H1 (cell line): ENCODE measurements around the gene SENP7. TPM values are rescaled to one million over a fixed set of nuclear protein-coding genes. Genes with fewer than 3 reads are reported as not detected.

ENCODE experiments used
- CTCF ChIA-PET: fragments of 300-600 bp; sonication (Branson Sonifier 250); formaldehyde crosslinking; loops from one replicate; lab custom pipeline; 2021; ENCODE audit not compliant: partially characterized antibody; lab: Charles Lee
- POLR2A ChIA-PET: fragments of 300-600 bp; sonication (Branson Sonifier 250); formaldehyde crosslinking; loops from one replicate; lab custom pipeline; 2021; ENCODE audit warnings: inconsistent platforms; ENCODE audit not compliant: partially characterized antibody; lab: Charles Lee
- DNase-seq, 2 experiments: peaks; one replicate each; pipeline versions ENCODE4 v3.0.0 to v3.0.0-alpha.2; 2010 to 2022; ENCODE audit warnings: low spot score in 2 of 2, low read depth in 1 of 2, mixed read lengths in 1 of 2
- FAIRE-seq: peaks from 2 replicates; lab custom pipeline; 2011; peaks lifted over from hg19 to GRCh38; lab: Jason Lieb, UNC
- H2AFZ ChIP-seq: 2 replicates; pipeline ENCODE4 v1.8.1; 2012; ENCODE audit warnings: low read length, inconsistent platforms
- H2AK5ac ChIP-seq: 2 replicates; pipeline ENCODE4 v1.6.1; 2013; ENCODE audit warnings: low read depth, low read length
- H2BK120ac ChIP-seq: replicated peaks from 2 replicates; pipeline ENCODE3; 2013; ENCODE audit warnings: low read depth, low read length, inconsistent platforms
- H2BK12ac ChIP-seq: 2 replicates; pipeline ENCODE4 v1.6.1; 2013; ENCODE audit warnings: low read depth, low read length
- H2BK15ac ChIP-seq: 2 replicates; pipeline ENCODE4 v1.6.1; 2013; ENCODE audit warnings: low read length
- H2BK20ac ChIP-seq: 2 replicates; pipeline ENCODE4 v1.6.1; 2013; ENCODE audit warnings: low read length
- H2BK5ac ChIP-seq: 2 replicates; pipeline ENCODE4 v1.6.1; 2013; ENCODE audit warnings: low read depth, low read length
- H3K14ac ChIP-seq: 2 replicates; pipeline ENCODE4 v1.6.1; 2013; ENCODE audit warnings: inconsistent platforms; ENCODE audit not compliant: insufficient read length
- H3K18ac ChIP-seq: 2 replicates; pipeline ENCODE4 v1.6.1; 2013; ENCODE audit warnings: low read length; ENCODE audit errors: extremely low read depth
- H3K23ac ChIP-seq: 2 replicates; pipeline ENCODE4 v1.6.1; 2013; ENCODE audit warnings: inconsistent platforms; ENCODE audit not compliant: insufficient read length
- H3K23me2 ChIP-seq: 2 replicates; pipeline ENCODE4 v1.6.1; 2013; ENCODE audit warnings: low read depth, low read length
- H3K27ac ChIP-seq: 2 replicates; pipeline ENCODE4 v1.6.1; 2011; ENCODE audit warnings: low read depth, low read length, inconsistent platforms
- H3K27me3 ChIP-seq, 4 experiments: replicated peaks in 1 of 4; 1 replicate in 1 of 4; 2 replicates in 3 of 4; pipeline versions ENCODE4 v1.6.1 to v1.8.1; 2011 to 2013; ENCODE audit warnings: low read length in 3 of 4, mild to moderate bottlenecking in 3 of 4, inconsistent platforms in 2 of 4, mixed read lengths in 2 of 4, moderate library complexity in 1 of 4; ENCODE audit not compliant: control insufficient read depth in 3 of 4, insufficient read depth in 3 of 4; ENCODE audit errors: extremely low read depth in 1 of 4
- H3K36me3 ChIP-seq, 4 experiments: 2 replicates each; pipeline versions ENCODE4 v1.6.1 to v1.8.1; 2011 to 2013; ENCODE audit warnings: mild to moderate bottlenecking in 4 of 4, low read length in 3 of 4, moderate library complexity in 2 of 4, control low read depth in 1 of 4, inconsistent platforms in 1 of 4; ENCODE audit not compliant: insufficient read depth in 4 of 4, control insufficient read depth in 2 of 4
- H3K4ac ChIP-seq: replicated peaks from 2 replicates; pipeline ENCODE3; 2013; ENCODE audit warnings: low read length, low read depth, mixed read lengths, inconsistent platforms; ENCODE audit not compliant: insufficient read length
- H3K4me1 ChIP-seq, 4 experiments: replicated peaks in 1 of 4; 1 replicate in 1 of 4; 2 replicates in 3 of 4; pipeline versions ENCODE4 v1.6.1 to v1.8.1; 2011 to 2013; ENCODE audit warnings: low read length in 3 of 4, inconsistent platforms in 2 of 4, mixed read lengths in 1 of 4; ENCODE audit not compliant: insufficient read depth in 4 of 4, control insufficient read depth in 3 of 4
- H3K4me2 ChIP-seq, 2 experiments: 2 replicates each; pipeline versions ENCODE4 v1.6.1 to v1.8.1; 2011 to 2013; ENCODE audit warnings: low read depth in 2 of 2, low read length in 2 of 2, control low read depth in 1 of 2, inconsistent platforms in 1 of 2, mild to moderate bottlenecking in 1 of 2; ENCODE audit not compliant: insufficient read depth in 1 of 2
- H3K4me3 ChIP-seq, 4 experiments: fragments of 200-600, 300-600 bp in 1 of 4; sonication (generic), shearing (Covaris generic), sonication (Bioruptor Twin) in 1 of 4; 2 replicates each; pipeline versions ENCODE4 v1.5.1 to v1.8.1; 2011 to 2016; ENCODE audit warnings: low read length in 4 of 4, low read depth in 3 of 4, control low read depth in 2 of 4, inconsistent platforms in 2 of 4, mild to moderate bottlenecking in 2 of 4, mixed read lengths in 1 of 4, moderate library complexity in 1 of 4; ENCODE audit not compliant: insufficient read depth in 2 of 4; ENCODE audit errors: extremely low read depth in 1 of 4
- H3K56ac ChIP-seq: replicated peaks from 2 replicates; pipeline ENCODE3; 2013; ENCODE audit warnings: low read depth, mild to moderate bottlenecking, mixed read lengths, low read length, inconsistent platforms; ENCODE audit not compliant: insufficient read length
- H3K79me1 ChIP-seq: 2 replicates; pipeline ENCODE4 v1.6.1; 2013; ENCODE audit warnings: low read depth, low read length, control low read depth
- H3K79me2 ChIP-seq, 2 experiments: 2 replicates each; pipeline versions ENCODE4 v1.6.1 to v1.8.1; 2012 to 2013; ENCODE audit warnings: low read length in 2 of 2, mild to moderate bottlenecking in 2 of 2, inconsistent platforms in 1 of 2; ENCODE audit not compliant: insufficient read depth in 2 of 2, control insufficient read depth in 1 of 2
- H3K9ac ChIP-seq, 4 experiments: replicated peaks in 1 of 4; 1 replicate in 1 of 4; 2 replicates in 3 of 4; pipeline versions ENCODE4 v1.6.1 to v1.8.1; 2011 to 2013; ENCODE audit warnings: low read depth in 3 of 4, low read length in 3 of 4, control low read depth in 2 of 4, mild to moderate bottlenecking in 2 of 4, moderate library complexity in 2 of 4, inconsistent platforms in 1 of 4; ENCODE audit errors: extremely low read depth in 1 of 4
- H3K9me3 ChIP-seq, 2 experiments: 2 replicates each; pipeline versions ENCODE4 v1.6.1 to v1.8.1; 2012 to 2013; ENCODE audit warnings: mild to moderate bottlenecking in 2 of 2, moderate library complexity in 2 of 2, control low read depth in 1 of 2, inconsistent platforms in 1 of 2, low read depth in 1 of 2, low read length in 1 of 2, mixed read lengths in 1 of 2; ENCODE audit not compliant: insufficient read depth in 2 of 2
- H4K20me1 ChIP-seq, 2 experiments: replicated peaks in 1 of 2; 2 replicates each; pipeline versions ENCODE3 to v1.8.1; 2011 to 2013; ENCODE audit warnings: inconsistent platforms in 2 of 2, low read length in 2 of 2, mild to moderate bottlenecking in 1 of 2; ENCODE audit not compliant: insufficient read depth in 2 of 2, control insufficient read depth in 1 of 2
- H4K5ac ChIP-seq: 2 replicates; pipeline ENCODE4 v1.6.1; 2013; ENCODE audit warnings: low read length, low read depth, mixed read lengths, inconsistent platforms; ENCODE audit not compliant: insufficient read length
- H4K8ac ChIP-seq: 2 replicates; pipeline ENCODE4 v1.8.0; 2013; ENCODE audit warnings: mild to moderate bottlenecking, moderate library complexity, low read length, inconsistent platforms; ENCODE audit not compliant: insufficient read depth; ENCODE audit errors: extremely low read depth
- H4K91ac ChIP-seq: replicated peaks from 2 replicates; pipeline ENCODE3; 2013; ENCODE audit warnings: low read length, mixed read lengths, inconsistent platforms; ENCODE audit not compliant: insufficient read length
- ATF3 ChIP-seq: IDR thresholded peaks from 2 replicates; pipeline ENCODE4 v1.6.1; 2011; ENCODE audit warnings: low read depth, mild to moderate bottlenecking, low read length; ENCODE audit not compliant: insufficient read depth
- CEBPB ChIP-seq: IDR thresholded peaks from 2 replicates; pipeline ENCODE4 v1.6.1; 2012; ENCODE audit warnings: low read depth, low read length
- EGR1 ChIP-seq: IDR thresholded peaks from 2 replicates; pipeline ENCODE4 v1.6.1; 2011; ENCODE audit warnings: low read depth, low read length, borderline replicate concordance
- HDAC6 ChIP-seq: IDR thresholded peaks from one replicate; pipeline ENCODE4 v1.7.1; 2012; ENCODE audit warnings: low read depth, mild to moderate bottlenecking, inconsistent platforms, low read length, moderate library complexity
- KDM1A ChIP-seq: fragments of 200-600, 300-600 bp; sonication (generic); IDR thresholded peaks from 2 replicates; pipeline ENCODE4 v1.7.1; 2016; ENCODE audit warnings: mild to moderate bottlenecking, low read length, borderline replicate concordance
- KDM4A ChIP-seq: IDR thresholded peaks from one replicate; pipeline ENCODE4 v1.7.1; 2012; ENCODE audit warnings: low read depth, mild to moderate bottlenecking, moderate library complexity, low read length, inconsistent platforms; ENCODE audit not compliant: severe bottlenecking
- KDM5A ChIP-seq: fragments of 200-600 bp; IDR thresholded peaks from 2 replicates; pipeline ENCODE4 v1.7.1; 2012; ENCODE audit warnings: mild to moderate bottlenecking, low read length, inconsistent platforms, mixed read lengths
- NRF1 ChIP-seq: IDR thresholded peaks from 2 replicates; pipeline ENCODE4 v1.6.1; 2011; ENCODE audit warnings: mild to moderate bottlenecking, low read depth, low read length, improper control_type of control experiment
- POLR2A ChIP-seq, 2 experiments: IDR thresholded peaks; 1 replicate in 1 of 2; 2 replicates in 1 of 2; pipeline ENCODE4 v1.6.1; 2011; ENCODE audit warnings: low read depth in 2 of 2, low read length in 2 of 2, mild to moderate bottlenecking in 2 of 2; ENCODE audit errors: control extremely low read depth in 1 of 2
- POU5F1 ChIP-seq: IDR thresholded peaks from 2 replicates; pipeline ENCODE4 v1.6.1; 2011; ENCODE audit warnings: low read depth, mild to moderate bottlenecking, low read length, moderate library complexity
- RAD21 ChIP-seq, 2 experiments: IDR thresholded peaks in 1 of 2; conservative IDR thresholded peaks in 1 of 2; 2 replicates each; pipeline ENCODE4 v1.6.1; 2011; ENCODE audit warnings: low read depth in 2 of 2, low read length in 2 of 2, improper control_type of control experiment in 1 of 2, inconsistent platforms in 1 of 2, mild to moderate bottlenecking in 1 of 2, moderate library complexity in 1 of 2
- SIX5 ChIP-seq: IDR thresholded peaks from 2 replicates; pipeline ENCODE4 v1.6.1; 2011; ENCODE audit warnings: mild to moderate bottlenecking, low read depth, low read length
- SP1 ChIP-seq: IDR thresholded peaks from 2 replicates; pipeline ENCODE4 v1.6.1; 2011; ENCODE audit warnings: low read depth, low read length
- SP2 ChIP-seq: IDR thresholded peaks from 2 replicates; pipeline ENCODE4 v1.6.1; 2012; ENCODE audit warnings: mild to moderate bottlenecking, low read length, inconsistent platforms
- SP4 ChIP-seq: IDR thresholded peaks from 2 replicates; pipeline ENCODE4 v1.6.1; 2012; ENCODE audit warnings: low read length, inconsistent platforms
- WGBS, 2 experiments: shearing (Covaris generic) in 1 of 2; methylation state at CpG; one replicate each; pipeline versions ENCODE4 v1.1.6 to v1.1.7; 2013 to 2015; ENCODE audit warnings: low lambda C conversion rate in 2 of 2, mixed read lengths in 2 of 2, inconsistent platforms in 1 of 2, low coverage in 1 of 2, missing lambda C conversion rate in 1 of 2; ENCODE audit not compliant: insufficient replicate concordance in 2 of 2, insufficient coverage in 1 of 2, insufficient read length in 1 of 2; ENCODE audit errors: extremely low coverage in 1 of 2, missing lambda C conversion rate in 1 of 2; 5-methylcytosine and 5-hydroxymethylcytosine counted together
- polyA plus RNA-seq, 7 experiments: library from polyadenylated mRNA; depleted of rRNA in 3 of 7; stranded (reverse) in 5 of 7; unstranded in 2 of 7; fragments of >200 nt in 5 of 7; fragments of 200-250 nt in 2 of 7; gene quantifications; 1 replicate in 5 of 7; 2 replicates in 1 of 7; 4 replicates in 1 of 7; pipeline versions ENCODE4 v1.2.1 to v1.2.3, GENCODE V29; 2011 to 2013; ENCODE audit warnings: missing spikeins in 2 of 7, mixed read lengths in 2 of 7
- total RNA-seq: library from RNA; stranded (reverse); fragmentation: NEBNext Ultra II Directional; extraction: Animal tissue kit (Norgen Biotek cat#: 25700); gene quantifications from 2 replicates; pipeline ENCODE4 v1.2.1, GENCODE V29; 2021

SENP7 gene
- total and polyA plus RNA-seq, 2 of the 8 experiments (the other 6 are each of a cell fraction or from before 2014, with no cell fraction given): 2.8 to 7.8 TPM

DNA sequence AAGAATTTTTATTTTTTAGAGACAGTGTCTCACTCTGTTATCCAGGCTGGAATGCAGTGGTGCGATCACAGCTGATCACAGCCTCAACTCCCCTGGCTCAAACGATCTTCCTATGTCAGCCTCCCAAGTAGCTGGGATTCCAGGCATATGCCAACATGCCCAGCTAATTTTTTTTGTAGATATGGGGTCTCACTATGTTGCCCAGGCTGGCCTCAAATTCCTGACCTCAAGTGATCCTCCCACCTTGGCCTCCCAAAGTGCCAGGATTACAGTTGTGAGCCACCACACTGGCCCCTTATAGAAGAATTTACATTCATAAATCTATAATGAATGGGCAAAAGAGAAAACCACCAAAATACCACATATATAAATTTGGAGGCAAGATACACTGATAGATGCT, 15.2 kb downstream of the SENP7 start:
- no peak overlapping the region for H2BK12ac ChIP-seq
- no peak overlapping the region for H3K18ac ChIP-seq
- H3K27me3 ChIP-seq: no peaks in the 10 kb centered on the region
- H3K27ac ChIP-seq: no peak overlapping the region
- no peak overlapping the region for H3K4ac ChIP-seq
- ChIA-PET CTCF (no interaction called here), POLR2A (interaction anchor here (0.7 kb wide), 1 partner anchor 64 kb away, joined by 3 read pairs; the partner anchor contains the start of gene TRMT10C)
- no peak for FAIRE-seq
- no peak overlapping the region for H2BK15ac ChIP-seq
- H2AK5ac ChIP-seq: no peak overlapping the region
- no peaks in the 10 kb centered on the region for H3K23me2 ChIP-seq
- no peak overlapping the region for H4K91ac ChIP-seq
- no peaks in the 10 kb centered on the region for H4K20me1 ChIP-seq
- H3K4me1 ChIP-seq: peaks cover 0 to 4% (median 0%) of the 10 kb centered on the region in 4 experiments; a peak in 1 of 7 replicates
- H3K56ac ChIP-seq: no peak overlapping the region
- no peak for DNase-seq
- H2BK20ac ChIP-seq: no peak overlapping the region
- H3K79me1 ChIP-seq: no peaks in the 10 kb centered on the region; the same call in 1 of the 2 replicates
- no peak overlapping the region for H3K4me2 ChIP-seq
- H3K9me3 ChIP-seq: no peaks in the 10 kb centered on the region
- H3K79me2 ChIP-seq: no peaks in the 10 kb centered on the region; a peak in 1 of 4 replicates
- no peak overlapping the region for H4K5ac ChIP-seq
- no peak overlapping the region for H4K8ac ChIP-seq
- H3K14ac ChIP-seq: no peak overlapping the region
- no peak overlapping the region for H2BK120ac ChIP-seq
- no peak overlapping the region for H3K4me3 ChIP-seq
- no peaks in the 10 kb centered on the region; a peak in 1 of 8 replicates for H3K36me3 ChIP-seq
- no peak overlapping the region for H3K23ac ChIP-seq
- H2AFZ ChIP-seq: no peak overlapping the region
- no peak overlapping the region for H2BK5ac ChIP-seq
- 90% methylated on average over 2 of the region's 2 CpGs; no CpG with 5 or more reads in 1 of the 2 experiments for WGBS, 2 experiments
- no peak overlapping the region for H3K9ac ChIP-seq
- TF ChIP-seq POLR2A (IDR thresholded peaks at IDR 0.05; ENCODE audit: control extremely low read depth in 1 of 2, low read depth in 2 of 2, low read length in 2 of 2) (no peak), KDM5A (no peak), RAD21 (IDR thresholded peaks at IDR 0.05 in 1 of 2, conservative IDR thresholded peaks at IDR 0.05 in 1 of 2; ENCODE audit: low read depth in 2 of 2, low read length in 2 of 2) (no peak), KDM4A (no peak), KDM1A (no peak), SP2 (no peak), ATF3 (no peak), SIX5 (no peak), SP1 (no peak), EGR1 (no peak), SP4 (no peak), CEBPB (no peak), POU5F1 (no peak), HDAC6 (no peak), NRF1 (no peak)
